SK-N-SH (cell line): ENCODE measurements around the gene CEACAM16. TPM values are rescaled to one million over a fixed set of nuclear protein-coding genes. Genes with fewer than 3 reads are reported as not detected.

Experiments used
- CTCF ChIA-PET: fragments of 300-600, 350-600 bp; formaldehyde crosslinking; extraction: SDS; loops from one replicate; lab custom pipeline; 2021; lab: Yijun Ruan, JAX
- POLR2A ChIA-PET: fragments of 350-600 bp; sonication (Branson Sonifier 250); formaldehyde crosslinking; extraction: SDS; loops from one replicate; lab custom pipeline; 2020; ENCODE audit warnings: antibody characterized with exemption, inconsistent platforms; lab: Yijun Ruan, JAX
- DNase-seq: peaks from one replicate; pipeline ENCODE4 v3.0.0; 2012
- H2AFZ ChIP-seq: fragments of 200-600 bp; sonication (generic); 2 replicates; pipeline ENCODE4 v1.8.1; 2016; ENCODE audit warnings: antibody characterized with exemption, mild to moderate bottlenecking, low read depth
- H3F3A ChIP-seq: fragments of 200-600 bp; sonication (generic); replicated peaks from 2 replicates; pipeline ENCODE3; 2016; ENCODE audit warnings: antibody characterized with exemption, mild to moderate bottlenecking; ENCODE audit not compliant: insufficient read depth
- H3K27ac ChIP-seq, 2 experiments: fragments of 200-500 bp in 1 of 2; fragments of 200-600 bp in 1 of 2; sonication (Bioruptor generic) in 1 of 2; sonication (generic), shearing (Covaris generic) in 1 of 2; 2 replicates each; pipeline versions ENCODE4 v1.5.1 to v1.6.1; 2014 to 2016; ENCODE audit warnings: low read depth in 2 of 2, inconsistent platforms in 1 of 2, low read length in 1 of 2, mild to moderate bottlenecking in 1 of 2, mixed read lengths in 1 of 2
- H3K27me3 ChIP-seq: fragments of 200-600 bp; sonication (generic), shearing (Covaris generic); 2 replicates; pipeline ENCODE4 v1.6.1; 2016; ENCODE audit warnings: mixed run types; ENCODE audit not compliant: insufficient read depth
- H3K36me3 ChIP-seq, 2 experiments: fragments of 200-500 bp in 1 of 2; fragments of 200-600 bp in 1 of 2; sonication (Bioruptor generic) in 1 of 2; sonication (generic) in 1 of 2; replicated peaks in 1 of 2; 2 replicates each; pipeline versions ENCODE3 to v1.5.1; 2014 to 2016; ENCODE audit warnings: low read length in 1 of 2, mild to moderate bottlenecking in 1 of 2; ENCODE audit not compliant: insufficient read depth in 2 of 2, control insufficient read depth in 1 of 2
- H3K4me1 ChIP-seq, 2 experiments: fragments of 200-500 bp in 1 of 2; fragments of 200-600 bp in 1 of 2; sonication (Bioruptor generic) in 1 of 2; sonication (generic), shearing (Covaris generic) in 1 of 2; 2 replicates each; pipeline versions ENCODE4 v1.5.1 to v1.6.1; 2014 to 2016; ENCODE audit warnings: low read depth in 1 of 2, low read length in 1 of 2, mixed run types in 1 of 2; ENCODE audit not compliant: insufficient read depth in 2 of 2, control insufficient read depth in 1 of 2
- H3K4me2 ChIP-seq: fragments of 200-600 bp; sonication (generic), shearing (Covaris generic); 2 replicates; pipeline ENCODE4 v1.6.1; 2017; ENCODE audit warnings: mixed run types
- H3K4me3 ChIP-seq, 2 experiments: fragments of 200-500 bp in 1 of 2; fragments of 200-600 bp in 1 of 2; sonication (Bioruptor generic) in 1 of 2; sonication (generic), shearing (Covaris generic) in 1 of 2; 2 replicates each; pipeline versions ENCODE4 v1.5.1 to v1.8.1; 2014 to 2016; ENCODE audit warnings: low read depth in 2 of 2, inconsistent platforms in 1 of 2, low read length in 1 of 2, mild to moderate bottlenecking in 1 of 2, mixed read lengths in 1 of 2, moderate library complexity in 1 of 2
- H3K79me2 ChIP-seq: fragments of 200-600 bp; sonication (generic); 2 replicates; pipeline ENCODE4 v1.8.1; 2017; ENCODE audit warnings: mild to moderate bottlenecking; ENCODE audit not compliant: insufficient read depth
- H3K9ac ChIP-seq: fragments of 200-600 bp; sonication (generic); 2 replicates; pipeline ENCODE4 v1.6.1; 2017; ENCODE audit warnings: mixed run types
- H3K9me2 ChIP-seq: fragments of 200-600 bp; sonication (generic); 2 replicates; pipeline ENCODE4 v1.6.1; 2017; ENCODE audit warnings: mixed run types
- H3K9me3 ChIP-seq: fragments of 200-600 bp; sonication (generic); 2 replicates; pipeline ENCODE4 v1.6.1; 2017; ENCODE audit warnings: mixed run types, mild to moderate bottlenecking, moderate library complexity
- H4K20me1 ChIP-seq: fragments of 200-600 bp; sonication (generic); 2 replicates; pipeline ENCODE4 v1.6.1; 2017; ENCODE audit warnings: mild to moderate bottlenecking, mixed run types; ENCODE audit not compliant: insufficient read depth
- CHD2 ChIP-seq: fragments of 150-350 bp; IDR thresholded peaks from 2 replicates; pipeline ENCODE4 v1.6.1; 2018; ENCODE audit warnings: low read length; ENCODE audit not compliant: partially characterized antibody
- ELF1 ChIP-seq: IDR thresholded peaks from 2 replicates; pipeline ENCODE4 v1.4.0; 2012
- EP300 ChIP-seq, 2 experiments: IDR thresholded peaks; 2 replicates each; pipeline versions ENCODE4 v1.4.0 to v1.6.1; 2012; ENCODE audit warnings: borderline replicate concordance in 1 of 2, low read depth in 1 of 2, low read length in 1 of 2
- FOXJ3 ChIP-seq: sonication (generic); formaldehyde crosslinking; IDR thresholded peaks from 2 replicates; pipeline ENCODE4 v1.5.1; 2020; ENCODE audit warnings: mild to moderate bottlenecking, missing genetic modification reagents
- MEF2A ChIP-seq: IDR thresholded peaks from 2 replicates; pipeline ENCODE4 v1.4.0; 2012; ENCODE audit warnings: low read depth, borderline replicate concordance
- MXI1 ChIP-seq: IDR thresholded peaks from 2 replicates; pipeline ENCODE4 v1.6.1; 2012; ENCODE audit warnings: mild to moderate bottlenecking, low read depth, low read length, improper control_type of control experiment
- NFIC ChIP-seq: IDR thresholded peaks from 2 replicates; pipeline ENCODE4 v1.4.0; 2012; ENCODE audit warnings: borderline replicate concordance
- NRF1 ChIP-seq: IDR thresholded peaks from 2 replicates; pipeline ENCODE4 v1.6.1; 2012; ENCODE audit warnings: low read depth, mild to moderate bottlenecking, low read length
- POLR2AphosphoS5 ChIP-seq: IDR thresholded peaks from 2 replicates; pipeline ENCODE4 v1.6.1; 2012; ENCODE audit warnings: low read depth, low read length
- RAD21 ChIP-seq: IDR thresholded peaks from 2 replicates; pipeline ENCODE4 v1.6.1; 2012; ENCODE audit warnings: mild to moderate bottlenecking, low read length
- RFX5 ChIP-seq: IDR thresholded peaks from 2 replicates; pipeline ENCODE4 v1.6.1; 2012; ENCODE audit warnings: mild to moderate bottlenecking, improper control_type of control experiment, low read length
- RXRA ChIP-seq: IDR thresholded peaks from 2 replicates; pipeline ENCODE4 v1.4.0; 2012; ENCODE audit warnings: low read depth, mild to moderate bottlenecking, borderline replicate concordance
- SIN3A ChIP-seq: IDR thresholded peaks from 2 replicates; pipeline ENCODE4 v1.6.1; 2012; ENCODE audit warnings: low read depth, mild to moderate bottlenecking, low read length, moderate library complexity, borderline replicate concordance
- TEAD4 ChIP-seq: IDR thresholded peaks from 2 replicates; pipeline ENCODE4 v1.4.0; 2012; ENCODE audit warnings: mild to moderate bottlenecking, borderline replicate concordance; ENCODE audit not compliant: insufficient read depth
- YY1 ChIP-seq: IDR thresholded peaks from 2 replicates; pipeline ENCODE4 v1.4.0; 2012; ENCODE audit warnings: low read depth, mild to moderate bottlenecking
- WGBS: methylation state at CpG from one replicate; pipeline ENCODE4 v1.1.6; 2017; ENCODE audit warnings: low lambda C conversion rate; 5-methylcytosine and 5-hydroxymethylcytosine counted together
- polyA plus RNA-seq, 3 experiments: library from polyadenylated mRNA; depleted of rRNA; stranded (reverse); fragments of >200 nt; gene quantifications; 2 replicates each; pipeline ENCODE4 v1.2.3, GENCODE V29; 2012
- TF ChIP-seq, protein P1 (sequence below): IDR thresholded peaks from 2 replicates; pipeline ENCODE4; 2012
- TF ChIP-seq, protein P2 (sequence below): IDR thresholded peaks from 2 replicates; pipeline ENCODE4 v1.4.0; 2012; ENCODE audit warnings: low read depth
- TF ChIP-seq, protein P3 (sequence below): IDR thresholded peaks from 2 replicates; pipeline ENCODE4 v1.6.1; 2012; ENCODE audit warnings: mild to moderate bottlenecking, low read depth, low read length, moderate library complexity

CEACAM16 gene
- polyA plus RNA-seq, 1 of the 3 experiments (the other 2 are of a cell fraction) = not detected

DNA sequence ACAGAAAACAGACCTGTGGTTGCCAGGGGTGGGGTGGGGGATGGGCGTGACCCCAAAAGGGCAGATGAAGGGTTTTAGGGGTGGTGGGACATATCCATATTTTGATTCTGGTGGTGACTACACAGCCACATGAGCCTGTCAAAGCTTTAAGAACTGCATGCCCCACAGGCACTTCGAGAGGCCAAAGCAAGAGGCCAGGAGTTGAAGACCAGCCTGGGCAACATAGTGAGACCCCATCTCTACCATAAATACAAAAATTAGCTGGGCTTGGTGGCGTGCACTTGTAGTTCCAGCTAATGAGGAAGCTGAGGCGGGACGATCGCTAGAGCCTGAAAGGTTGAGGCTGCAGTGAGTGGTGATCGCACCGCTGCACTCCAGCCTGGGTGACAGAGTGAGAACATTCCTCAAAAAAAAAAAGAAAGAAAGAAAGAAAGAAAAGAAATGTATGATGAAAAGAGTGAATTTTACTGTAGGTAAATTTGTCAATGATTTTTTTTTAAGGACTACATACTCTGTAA lies 30.6 kb downstream of the CEACAM16 start:
- Histone ChIP-seq H3K79me2 (no peaks in the 10 kb centered on the region), H3K27ac (no peak overlapping the region), H3K9me2 (no peaks in the 10 kb centered on the region), H3F3A (peaks cover under 1% of the 10 kb centered on the region), H3K4me3 (no peak overlapping the region), H4K20me1 (no peaks in the 10 kb centered on the region), H3K4me1 (peaks cover 0 to 4% of the 10 kb centered on the region in 2 experiments; a peak in 1 of 4 replicates), H3K4me2 (no peak overlapping the region), H3K36me3 (no peaks in the 10 kb centered on the region), H3K9me3 (no peaks in the 10 kb centered on the region), H3K9ac (no peak overlapping the region), H2AFZ (no peak overlapping the region), H3K27me3 (no peaks in the 10 kb centered on the region)
- WGBS = 85% methylated on average over 8 of the region's 8 CpGs
- no peak for DNase-seq
- ChIA-PET POLR2A (interaction anchor here (0.6 kb wide), 1 partner anchor 11 kb away, joined by 3 read pairs; no protein-coding TSS in a partner anchor), CTCF (interaction anchor here (1.0 to 21.3 kb wide), 4 partner anchors 11 to 60 kb away, joined by 3 to 598 read pairs (median 8); partner anchors contain the start of gene CBLC)
- TF ChIP-seq EP300 (IDR thresholded peaks at IDR 0.05; ENCODE audit: borderline replicate concordance in 1 of 2, low read depth in 1 of 2, low read length in 1 of 2) = no peak
- TF ChIP-seq, protein P1, sequence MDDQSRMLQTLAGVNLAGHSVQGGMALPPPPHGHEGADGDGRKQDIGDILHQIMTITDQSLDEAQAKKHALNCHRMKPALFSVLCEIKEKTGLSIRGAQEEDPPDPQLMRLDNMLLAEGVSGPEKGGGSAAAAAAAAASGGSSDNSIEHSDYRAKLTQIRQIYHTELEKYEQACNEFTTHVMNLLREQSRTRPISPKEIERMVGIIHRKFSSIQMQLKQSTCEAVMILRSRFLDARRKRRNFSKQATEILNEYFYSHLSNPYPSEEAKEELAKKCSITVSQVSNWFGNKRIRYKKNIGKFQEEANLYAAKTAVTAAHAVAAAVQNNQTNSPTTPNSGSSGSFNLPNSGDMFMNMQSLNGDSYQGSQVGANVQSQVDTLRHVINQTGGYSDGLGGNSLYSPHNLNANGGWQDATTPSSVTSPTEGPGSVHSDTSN = no peak

DNA sequence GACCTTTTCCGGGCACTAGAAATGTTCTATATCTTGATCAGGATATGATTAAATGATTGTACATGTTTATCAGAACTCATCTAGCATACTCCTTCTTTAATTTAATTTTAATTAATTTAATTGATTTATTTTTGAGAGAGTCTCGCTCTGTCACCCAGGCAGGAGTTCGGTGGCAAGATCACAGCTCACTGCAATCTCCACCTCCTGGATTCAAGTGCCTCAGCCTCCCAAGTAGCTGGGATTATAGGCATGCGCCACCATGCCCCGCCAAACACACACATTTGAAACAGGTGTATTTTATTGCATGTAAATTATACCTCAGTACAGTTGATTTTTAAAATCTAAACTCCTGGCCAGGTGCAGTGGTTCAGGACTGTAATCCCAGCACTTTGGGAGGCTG lies 32.1 kb downstream of the CEACAM16 start:
- TF ChIP-seq MXI1 (no peak), NRF1 (no peak), MEF2A (no peak), RAD21 (no peak)
- TF ChIP-seq, protein P2, sequence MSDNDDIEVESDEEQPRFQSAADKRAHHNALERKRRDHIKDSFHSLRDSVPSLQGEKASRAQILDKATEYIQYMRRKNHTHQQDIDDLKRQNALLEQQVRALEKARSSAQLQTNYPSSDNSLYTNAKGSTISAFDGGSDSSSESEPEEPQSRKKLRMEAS = no peak
- Histone ChIP-seq H3K9ac (no peak overlapping the region), H3K9me3 (no peaks in the 10 kb centered on the region), H4K20me1 (no peaks in the 10 kb centered on the region), H3K27ac (no peak overlapping the region), H3K4me2 (no peak overlapping the region), H3K27me3 (no peaks in the 10 kb centered on the region), H3F3A (peaks cover 14% of the 10 kb centered on the region), H3K79me2 (no peaks in the 10 kb centered on the region), H3K4me1 (no peaks in the 10 kb centered on the region), H2AFZ (no peak overlapping the region), H3K36me3 (no peaks in the 10 kb centered on the region), H3K9me2 (no peaks in the 10 kb centered on the region), H3K4me3 (no peak overlapping the region)
- POLR2A ChIA-PET = no interaction called here
- 74% methylated on average over 5 of the region's 5 CpGs for WGBS
- no peak for DNase-seq
- CTCF ChIA-PET = interaction anchor here (1.1 to 21.3 kb wide), 3 partner anchors 11 to 39 kb away, joined by 3 to 598 read pairs (median 8); partner anchors contain the start of gene CBLC

DNA sequence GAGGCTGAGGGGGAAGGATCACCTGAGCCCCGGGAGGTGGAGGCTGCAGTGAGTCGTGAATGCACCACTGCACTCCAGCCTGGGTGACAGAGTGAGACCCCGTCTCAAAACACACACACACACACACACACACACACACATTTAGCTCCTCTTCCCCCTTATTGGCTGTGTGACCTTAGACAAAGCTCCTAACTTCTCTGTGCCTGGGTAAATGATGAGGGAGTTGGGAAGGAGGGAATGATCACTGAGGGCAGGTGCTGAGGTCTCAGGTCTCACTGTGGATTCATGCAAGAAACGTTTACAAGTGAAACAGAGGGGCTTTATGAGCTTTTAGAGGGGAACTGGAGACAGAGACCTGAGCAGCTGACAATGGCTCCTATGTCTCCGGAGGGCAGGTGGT lies 32.7 kb downstream of the CEACAM16 start:
- H3K27me3 ChIP-seq = no peaks in the 10 kb centered on the region
- no peaks in the 10 kb centered on the region for H4K20me1 ChIP-seq
- H2AFZ ChIP-seq = no peak overlapping the region
- no peak overlapping the region for H3K4me2 ChIP-seq
- no peak overlapping the region for H3K4me3 ChIP-seq
- peaks cover 14% of the 10 kb centered on the region for H3F3A ChIP-seq
- H3K9me3 ChIP-seq = no peaks in the 10 kb centered on the region
- H3K79me2 ChIP-seq = no peaks in the 10 kb centered on the region
- no peaks in the 10 kb centered on the region for H3K36me3 ChIP-seq
- WGBS = 56% methylated on average over 5 of the region's 5 CpGs
- H3K9ac ChIP-seq = no peak overlapping the region
- no peak overlapping the region for H3K27ac ChIP-seq
- no peak for DNase-seq
- H3K9me2 ChIP-seq = no peaks in the 10 kb centered on the region
- H3K4me1 ChIP-seq = no peaks in the 10 kb centered on the region
- CTCF ChIA-PET = interaction anchor here (1.1 to 21.3 kb wide), 4 partner anchors 8 to 39 kb away, joined by 3 to 598 read pairs (median 18); partner anchors contain the start of gene CBLC
- POLR2A ChIA-PET = no interaction called here
- no peak for TF ChIP-seq ELF1
- TF ChIP-seq, protein P3, sequence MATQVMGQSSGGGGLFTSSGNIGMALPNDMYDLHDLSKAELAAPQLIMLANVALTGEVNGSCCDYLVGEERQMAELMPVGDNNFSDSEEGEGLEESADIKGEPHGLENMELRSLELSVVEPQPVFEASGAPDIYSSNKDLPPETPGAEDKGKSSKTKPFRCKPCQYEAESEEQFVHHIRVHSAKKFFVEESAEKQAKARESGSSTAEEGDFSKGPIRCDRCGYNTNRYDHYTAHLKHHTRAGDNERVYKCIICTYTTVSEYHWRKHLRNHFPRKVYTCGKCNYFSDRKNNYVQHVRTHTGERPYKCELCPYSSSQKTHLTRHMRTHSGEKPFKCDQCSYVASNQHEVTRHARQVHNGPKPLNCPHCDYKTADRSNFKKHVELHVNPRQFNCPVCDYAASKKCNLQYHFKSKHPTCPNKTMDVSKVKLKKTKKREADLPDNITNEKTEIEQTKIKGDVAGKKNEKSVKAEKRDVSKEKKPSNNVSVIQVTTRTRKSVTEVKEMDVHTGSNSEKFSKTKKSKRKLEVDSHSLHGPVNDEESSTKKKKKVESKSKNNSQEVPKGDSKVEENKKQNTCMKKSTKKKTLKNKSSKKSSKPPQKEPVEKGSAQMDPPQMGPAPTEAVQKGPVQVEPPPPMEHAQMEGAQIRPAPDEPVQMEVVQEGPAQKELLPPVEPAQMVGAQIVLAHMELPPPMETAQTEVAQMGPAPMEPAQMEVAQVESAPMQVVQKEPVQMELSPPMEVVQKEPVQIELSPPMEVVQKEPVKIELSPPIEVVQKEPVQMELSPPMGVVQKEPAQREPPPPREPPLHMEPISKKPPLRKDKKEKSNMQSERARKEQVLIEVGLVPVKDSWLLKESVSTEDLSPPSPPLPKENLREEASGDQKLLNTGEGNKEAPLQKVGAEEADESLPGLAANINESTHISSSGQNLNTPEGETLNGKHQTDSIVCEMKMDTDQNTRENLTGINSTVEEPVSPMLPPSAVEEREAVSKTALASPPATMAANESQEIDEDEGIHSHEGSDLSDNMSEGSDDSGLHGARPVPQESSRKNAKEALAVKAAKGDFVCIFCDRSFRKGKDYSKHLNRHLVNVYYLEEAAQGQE = no peak
- TF ChIP-seq RFX5 = no peak
- no peak for TF ChIP-seq NFIC
- TF ChIP-seq TEAD4 = no peak
- TF ChIP-seq RXRA = no peak
- TF ChIP-seq YY1 = no peak
- no peak for TF ChIP-seq CHD2
- TF ChIP-seq, protein P2 = no peak
- TF ChIP-seq SIN3A = no peak
- no peak for TF ChIP-seq MXI1
- no peak for TF ChIP-seq FOXJ3 (CRISPR knock-in tag)
- TF ChIP-seq POLR2AphosphoS5 = no peak
